Kidney epithelial cell (primary cell): ENCODE results near the gene SEMA3C. TPM values are rescaled to one million over a fixed set of nuclear protein-coding genes. Genes with fewer than 3 reads are reported as not detected.

Experiments used
- DNase-seq: peaks from one replicate; pipeline ENCODE4 v3.0.0-alpha.2; 2010; ENCODE audit warnings: low read depth
- H3K27me3 ChIP-seq: 2 replicates; pipeline ENCODE4 v1.6.0; 2011; ENCODE audit warnings: low read length; ENCODE audit not compliant: control insufficient read depth, insufficient read depth
- H3K36me3 ChIP-seq: 2 replicates; pipeline ENCODE4 v1.5.1; 2011; ENCODE audit warnings: low read length; ENCODE audit not compliant: control insufficient read depth, insufficient read depth
- H3K4me3 ChIP-seq: 2 replicates; pipeline ENCODE4 v1.5.1; 2011; ENCODE audit warnings: low read depth, mild to moderate bottlenecking, control low read depth, low read length
- total RNA-seq: library from RNA; depleted of rRNA; stranded (reverse); fragments of >200 nt; gene quantifications from 2 replicates; pipeline ENCODE4 v1.2.3, GENCODE V29; 2015
- TF ChIP-seq, protein P1 (sequence below): IDR thresholded peaks from 2 replicates; pipeline ENCODE4 v1.5.1; 2011; ENCODE audit warnings: mild to moderate bottlenecking, moderate library complexity, low read length, control low read depth, inconsistent platforms; ENCODE audit not compliant: insufficient read depth, poor library complexity, severe bottlenecking

SEMA3C gene
- total RNA-seq, 1 donor from 2014 or later = 113 TPM

DNA sequence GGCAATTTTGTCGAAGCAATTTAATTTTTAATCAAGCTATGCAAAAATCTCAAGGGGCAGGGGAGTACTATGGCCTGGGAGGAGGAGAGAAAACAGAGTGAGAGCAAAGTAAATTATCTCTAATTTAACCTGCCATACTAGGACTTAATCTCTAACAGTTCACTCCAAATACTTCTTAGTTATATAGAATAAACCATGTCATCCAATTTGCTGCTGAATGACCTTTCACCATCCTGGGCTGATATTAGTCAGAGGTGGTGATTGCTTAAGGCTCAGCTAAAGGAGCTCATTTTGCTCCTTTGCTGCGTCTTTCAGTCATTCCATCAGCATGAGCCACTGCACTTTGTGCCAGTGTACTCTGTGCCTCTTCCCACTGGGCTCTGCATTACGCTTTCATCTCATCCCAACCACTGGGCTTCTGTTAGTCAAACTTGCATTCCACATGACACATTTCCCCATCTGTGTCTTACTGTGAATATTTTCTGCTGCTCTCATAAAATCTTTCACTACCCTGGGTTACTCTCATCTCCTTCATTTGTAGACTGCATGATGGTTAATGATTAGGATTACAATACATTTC, 196.1 kb downstream of the SEMA3C start:
- peak; percentile 98 for DNase-seq
- no peak overlapping the region for H3K4me3 ChIP-seq

DNA sequence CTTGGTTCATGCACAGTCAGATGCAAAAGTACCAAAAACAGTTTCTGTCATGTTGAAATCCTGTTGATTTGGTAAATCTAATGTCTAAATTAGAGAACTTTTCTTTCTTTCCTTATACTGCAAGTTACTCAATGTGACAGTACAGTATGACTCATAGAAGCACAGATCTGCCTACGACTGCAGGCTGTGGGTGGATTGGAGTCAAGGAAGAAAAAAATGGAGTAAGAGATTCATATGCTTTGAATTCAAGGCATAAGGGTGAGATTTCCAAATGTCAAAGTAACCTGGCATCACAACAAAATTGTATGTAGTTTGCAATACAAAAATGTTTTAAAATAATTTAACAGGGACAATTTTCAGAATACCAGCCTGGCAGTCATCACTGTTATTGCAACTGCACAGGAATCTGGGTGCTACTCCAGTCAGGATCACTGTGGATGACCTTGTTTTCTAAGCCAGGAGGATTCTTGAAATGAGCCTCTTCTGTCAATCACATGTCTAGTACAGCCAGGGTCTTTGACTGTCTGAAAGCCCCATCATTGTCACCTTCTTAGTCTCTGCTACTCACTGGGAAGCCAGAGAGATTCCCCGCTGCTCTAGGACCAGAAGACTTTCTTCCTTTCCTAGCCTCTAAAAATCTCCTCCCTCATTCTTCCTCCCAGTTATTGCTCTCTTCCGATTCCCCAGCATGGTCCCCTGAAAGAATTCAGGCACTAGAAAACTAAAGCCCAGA, 196.8 kb downstream of the SEMA3C start:
- no peaks in the 10 kb centered on the region for H3K27me3 ChIP-seq
- TF ChIP-seq, protein P1, sequence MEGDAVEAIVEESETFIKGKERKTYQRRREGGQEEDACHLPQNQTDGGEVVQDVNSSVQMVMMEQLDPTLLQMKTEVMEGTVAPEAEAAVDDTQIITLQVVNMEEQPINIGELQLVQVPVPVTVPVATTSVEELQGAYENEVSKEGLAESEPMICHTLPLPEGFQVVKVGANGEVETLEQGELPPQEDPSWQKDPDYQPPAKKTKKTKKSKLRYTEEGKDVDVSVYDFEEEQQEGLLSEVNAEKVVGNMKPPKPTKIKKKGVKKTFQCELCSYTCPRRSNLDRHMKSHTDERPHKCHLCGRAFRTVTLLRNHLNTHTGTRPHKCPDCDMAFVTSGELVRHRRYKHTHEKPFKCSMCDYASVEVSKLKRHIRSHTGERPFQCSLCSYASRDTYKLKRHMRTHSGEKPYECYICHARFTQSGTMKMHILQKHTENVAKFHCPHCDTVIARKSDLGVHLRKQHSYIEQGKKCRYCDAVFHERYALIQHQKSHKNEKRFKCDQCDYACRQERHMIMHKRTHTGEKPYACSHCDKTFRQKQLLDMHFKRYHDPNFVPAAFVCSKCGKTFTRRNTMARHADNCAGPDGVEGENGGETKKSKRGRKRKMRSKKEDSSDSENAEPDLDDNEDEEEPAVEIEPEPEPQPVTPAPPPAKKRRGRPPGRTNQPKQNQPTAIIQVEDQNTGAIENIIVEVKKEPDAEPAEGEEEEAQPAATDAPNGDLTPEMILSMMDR = no peak
- H3K36me3 ChIP-seq = no peaks in the 10 kb centered on the region
- DNase-seq = peak; percentile 77
- no peak overlapping the region for H3K4me3 ChIP-seq

More for the DNA sequence above, 196.1 kb downstream of the SEMA3C start:
- Histone ChIP-seq H3K36me3 (no peaks in the 10 kb centered on the region), H3K27me3 (no peaks in the 10 kb centered on the region)
- TF ChIP-seq, protein P1 = no peak

DNA sequence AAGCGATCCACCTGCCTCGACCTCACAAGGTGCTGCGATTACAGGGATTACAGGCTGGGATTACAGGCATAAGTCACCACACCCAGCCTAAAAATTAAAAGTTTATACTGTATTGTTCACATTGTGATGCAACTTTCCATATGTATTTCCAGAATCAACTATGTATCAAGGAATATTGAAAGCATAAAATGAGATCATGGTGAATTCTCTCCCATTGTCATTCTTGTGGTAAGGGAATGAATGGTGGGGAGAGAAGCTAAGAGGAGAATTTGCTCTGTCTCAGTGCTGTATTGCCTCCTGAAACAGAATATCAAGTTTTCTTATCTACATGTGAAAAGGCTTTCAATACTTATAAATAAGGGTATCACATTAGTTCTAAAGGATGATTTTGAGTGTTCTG, 198.7 kb downstream of the SEMA3C start:
- Histone ChIP-seq H3K36me3 (no peaks in the 10 kb centered on the region), H3K27me3 (no peaks in the 10 kb centered on the region), H3K4me3 (no peak overlapping the region)
- TF ChIP-seq, protein P1 = no peak
- no peak for DNase-seq

DNA sequence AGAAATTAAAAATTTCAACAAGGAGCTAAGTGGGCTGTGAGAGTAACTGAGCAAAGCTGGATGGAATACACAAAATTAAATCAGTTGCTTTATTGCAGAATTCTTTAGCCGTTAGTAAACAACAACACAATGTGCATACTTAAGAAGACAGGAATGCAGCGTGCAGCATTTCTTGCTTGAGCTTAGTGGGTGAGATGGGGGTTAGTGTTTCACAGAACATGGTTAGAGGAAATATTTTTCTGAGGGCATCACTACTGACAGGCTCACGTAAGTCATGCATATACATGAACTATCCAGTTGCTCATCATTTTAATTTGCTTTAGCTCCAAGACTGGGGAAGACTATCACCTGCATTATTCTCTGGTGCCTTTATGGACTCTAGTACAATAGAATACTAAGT, 199.6 kb downstream of the SEMA3C start:
- TF ChIP-seq, protein P1 = no peak
- Histone ChIP-seq H3K27me3 (no peaks in the 10 kb centered on the region), H3K36me3 (no peaks in the 10 kb centered on the region), H3K4me3 (no peak overlapping the region)
- no peak for DNase-seq

DNA sequence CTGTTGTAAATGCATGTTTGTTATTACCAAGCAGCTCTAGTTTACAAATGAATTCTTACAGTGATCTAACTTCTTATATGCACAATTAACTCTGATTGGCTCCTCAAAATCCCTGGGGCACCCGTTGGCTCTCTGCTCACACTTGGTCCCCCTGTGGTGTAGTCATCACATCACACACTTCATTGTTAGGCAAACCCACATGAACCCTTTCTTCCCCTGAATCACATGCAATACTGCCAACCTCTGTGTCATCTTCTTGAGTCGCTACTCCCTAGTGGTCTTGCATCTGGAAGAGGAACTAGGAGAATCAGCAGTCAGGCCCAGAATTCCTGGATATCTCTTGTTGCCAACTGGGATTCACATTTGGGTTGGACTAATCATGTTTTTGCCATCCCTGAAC, 207.3 kb downstream of the SEMA3C start:
- H3K27me3 ChIP-seq = no peaks in the 10 kb centered on the region
- H3K4me3 ChIP-seq = no peak overlapping the region
- H3K36me3 ChIP-seq = no peaks in the 10 kb centered on the region
- DNase-seq = no peak
- TF ChIP-seq, protein P1 = no peak
